Endothelial cell of umbilical vein (primary cell): ENCODE measurements around the gene DIPK2B. TPM values are rescaled to one million over a fixed set of nuclear protein-coding genes. Genes with fewer than 3 reads are reported as not detected.

Experiments used
- BruUV-seq: library from RNA; stranded (reverse); fragments of 400-500 nt; replicated peaks from 2 replicates; lab custom pipeline; 2021; lab: Mats Ljungman, UMichigan
- CTCF ChIA-PET: fragments of 300-600, 350-600 bp; sonication (Branson Sonifier 250); formaldehyde crosslinking; loops from one replicate; lab custom pipeline; 2021; ENCODE audit warnings: antibody characterized with exemption, inconsistent platforms; lab: Charles Lee
- POLR2A ChIA-PET: fragments of 300-600, 350-600 bp; sonication (Branson Sonifier 250); formaldehyde crosslinking; loops from one replicate; lab custom pipeline; 2021; ENCODE audit warnings: antibody characterized with exemption, inconsistent platforms; lab: Charles Lee
- DNase-seq: peaks from one replicate; pipeline ENCODE4 v3.0.0-alpha.2; 2011; ENCODE audit warnings: low read depth, low spot score
- FAIRE-seq: peaks from 2 replicates; lab custom pipeline; 2011; peaks lifted over from hg19 to GRCh38; lab: Jason Lieb, UNC
- H2AFZ ChIP-seq: 2 replicates; pipeline ENCODE4 v1.6.0; 2012; ENCODE audit warnings: low read depth, low read length, control low read depth, inconsistent platforms
- H3K27ac ChIP-seq: 2 replicates; pipeline ENCODE4 v1.5.1; 2011; ENCODE audit warnings: low read depth, mild to moderate bottlenecking, control low read depth, low read length, moderate library complexity; ENCODE audit not compliant: insufficient read depth
- H3K27me3 ChIP-seq, 2 experiments: 2 replicates each; pipeline versions ENCODE4 v1.6.0 to v1.6.1; 2011; ENCODE audit warnings: low read length in 2 of 2, mixed read lengths in 1 of 2; ENCODE audit not compliant: control insufficient read depth in 2 of 2, insufficient read depth in 2 of 2
- H3K36me3 ChIP-seq, 2 experiments: 2 replicates in 1 of 2; 3 replicates in 1 of 2; pipeline ENCODE4 v1.5.1; 2011; ENCODE audit warnings: low read length in 2 of 2, mild to moderate bottlenecking in 1 of 2, moderate library complexity in 1 of 2; ENCODE audit not compliant: control insufficient read depth in 2 of 2, insufficient read depth in 2 of 2; ENCODE audit errors: extremely low read depth in 1 of 2
- H3K4me1 ChIP-seq: 3 replicates; pipeline ENCODE4 v1.5.1; 2011; ENCODE audit warnings: mild to moderate bottlenecking, low read length; ENCODE audit not compliant: control insufficient read depth, insufficient read depth; ENCODE audit errors: extremely low read depth
- H3K4me2 ChIP-seq: 2 replicates; pipeline ENCODE4 v1.6.1; 2011; ENCODE audit warnings: low read length, control low read depth, mixed read lengths; ENCODE audit not compliant: insufficient read depth
- H3K4me3 ChIP-seq, 3 experiments: fragments of 200-600 bp in 1 of 3; sonication (generic), shearing (Covaris generic) in 1 of 3; replicated peaks in 1 of 3; 2 replicates each; pipeline ENCODE4 v1.5.1; 2011 to 2016; ENCODE audit warnings: control low read depth in 3 of 3, low read length in 3 of 3, mild to moderate bottlenecking in 2 of 3, inconsistent platforms in 1 of 3, low read depth in 1 of 3, moderate library complexity in 1 of 3; ENCODE audit not compliant: insufficient read depth in 1 of 3
- H3K79me2 ChIP-seq: 2 replicates; pipeline ENCODE4 v1.6.0; 2012; ENCODE audit warnings: low read length, inconsistent platforms; ENCODE audit not compliant: control insufficient read depth, insufficient read depth
- H3K9ac ChIP-seq: replicated peaks from 2 replicates; pipeline ENCODE3; 2011; ENCODE audit warnings: low read length, control low read depth; ENCODE audit not compliant: insufficient read depth; ENCODE audit errors: extremely low read depth
- H3K9me1 ChIP-seq: replicated peaks from 3 replicates; pipeline ENCODE4 v1.6.0; 2011; ENCODE audit warnings: mild to moderate bottlenecking, low read length; ENCODE audit not compliant: control insufficient read depth, insufficient read depth; ENCODE audit errors: extremely low read depth
- H3K9me3 ChIP-seq: replicated peaks from 2 replicates; pipeline ENCODE4 v1.5.1; 2012; ENCODE audit warnings: low read length, inconsistent platforms; ENCODE audit not compliant: control insufficient read depth, insufficient read depth
- H4K20me1 ChIP-seq: replicated peaks from 2 replicates; pipeline ENCODE3; 2011; ENCODE audit warnings: mild to moderate bottlenecking, low read length; ENCODE audit not compliant: control insufficient read depth, insufficient read depth; ENCODE audit errors: extremely low read depth
- CTCF ChIP-seq, 2 donors: IDR thresholded peaks; 1 replicate in 1 of 2; 2 replicates in 1 of 2; pipeline ENCODE4 v1.5.1; 2011; ENCODE audit warnings: low read length in 2 of 2, mild to moderate bottlenecking in 2 of 2, moderate library complexity in 2 of 2, control low read depth in 1 of 2, inconsistent platforms in 1 of 2, low read depth in 1 of 2; ENCODE audit not compliant: insufficient read depth in 1 of 2; ENCODE audit errors: extremely low read depth in 1 of 2
- EZH2 ChIP-seq: IDR thresholded peaks from 2 replicates; pipeline ENCODE4 v1.6.1; 2012; ENCODE audit warnings: borderline replicate concordance, low read depth, mild to moderate bottlenecking, moderate library complexity, low read length, inconsistent platforms; ENCODE audit not compliant: severe bottlenecking
- FOS ChIP-seq: IDR thresholded peaks from 2 replicates; pipeline ENCODE4 v1.6.1; 2011; ENCODE audit warnings: mild to moderate bottlenecking, low read length, moderate library complexity, borderline replicate concordance; ENCODE audit not compliant: insufficient read depth
- GATA2 ChIP-seq: IDR thresholded peaks from 2 replicates; pipeline ENCODE4 v1.7.0; 2011; ENCODE audit warnings: low read depth, mild to moderate bottlenecking, moderate library complexity, mixed read lengths, low read length; ENCODE audit not compliant: insufficient read length, insufficient read depth
- JUN ChIP-seq: IDR thresholded peaks from 2 replicates; pipeline ENCODE4 v1.6.1; 2011; ENCODE audit warnings: borderline replicate concordance, low read depth; ENCODE audit not compliant: insufficient read length, insufficient read depth
- MAX ChIP-seq: IDR thresholded peaks from 2 replicates; pipeline ENCODE4 v1.6.1; 2011; ENCODE audit not compliant: insufficient read depth, insufficient read length
- MYC ChIP-seq: IDR thresholded peaks from one replicate; pipeline ENCODE4 v1.6.1; 2011; ENCODE audit warnings: mild to moderate bottlenecking, low read depth, low read length
- POLR2A ChIP-seq: IDR thresholded peaks from 2 replicates; pipeline ENCODE4 v1.6.1; 2012; ENCODE audit warnings: low read depth, mild to moderate bottlenecking, control low read depth, low read length
- POLR2AphosphoS5 ChIP-seq: IDR thresholded peaks from 2 replicates; pipeline ENCODE4 v1.6.1; 2012; ENCODE audit warnings: low read depth, mild to moderate bottlenecking, control low read depth, low read length, moderate library complexity; ENCODE audit not compliant: insufficient read depth
- dilution Hi-C: fragments of 300-500 bp; cut with MboI; formaldehyde crosslinking; loops from one replicate; pipeline ENCODE4 v1.15.0; 2019; ENCODE audit warnings: low sequenced_read_pairs; ENCODE audit not compliant: extremely low pct_ligation_motif_present
- intact Hi-C: fragments of 100-400 bp; cut with micrococcal nuclease; formaldehyde crosslinking; loops from one replicate; pipeline ENCODE4 v1.10.0; 2022
- polyA plus RNA-seq, 4 experiments: library from polyadenylated mRNA; depleted of rRNA in 3 of 4; stranded (reverse) in 3 of 4; unstranded in 1 of 4; fragments of >200 nt; gene quantifications; 2 replicates each; pipeline versions ENCODE4 v1.2.1 to v1.2.3, GENCODE V29; 2011 to 2012; ENCODE audit warnings: missing spikeins in 1 of 4
- total RNA-seq: library from RNA; stranded (reverse); gene quantifications from 2 replicates; pipeline ENCODE4 v1.2.3, GENCODE V29; 2021

Gene DIPK2B
- total and polyA plus RNA-seq, 2 donors (not counting 3 experiments of a cell fraction or from before 2014, with no cell fraction given), result 46.0 to 106 TPM

GRCh38 chrX:45230410-45230809, 29.7 kb upstream of the DIPK2B start:
- ChIA-PET POLR2A (no interaction called here), CTCF (no interaction called here)
- H3K9me1 ChIP-seq, result no peaks in the 10 kb centered on the region
- H3K4me2 ChIP-seq, result no peak overlapping the region
- no peaks in the 10 kb centered on the region for H3K4me1 ChIP-seq
- H3K79me2 ChIP-seq, result no peaks in the 10 kb centered on the region
- H3K27me3 ChIP-seq, result no peaks in the 10 kb centered on the region
- no peak for FAIRE-seq
- dilution Hi-C loops, result no loop called here
- no peaks in the 10 kb centered on the region for H3K36me3 ChIP-seq
- H3K9ac ChIP-seq, result no peak overlapping the region
- BruUV-seq, result no TSS peak
- no peak overlapping the region for H3K4me3 ChIP-seq
- no peak for DNase-seq
- TF ChIP-seq EZH2 (no peak), MYC (no peak), MAX (no peak), JUN (no peak), CTCF (IDR thresholded peaks at IDR 0.05; ENCODE audit: extremely low read depth in 1 of 2, insufficient read depth in 1 of 2, low read depth in 1 of 2, low read length in 2 of 2) (no peak), GATA2 (no peak), FOS (no peak), POLR2AphosphoS5 (no peak), POLR2A (no peak)
- intact Hi-C loops, result no loop called here
- no peak overlapping the region for H3K27ac ChIP-seq
- H2AFZ ChIP-seq, result no peak overlapping the region
- H3K9me3 ChIP-seq, result no peaks in the 10 kb centered on the region
- H4K20me1 ChIP-seq, result no peaks in the 10 kb centered on the region
